Activated CD4-positive, CD25-positive, alpha-beta regulatory T cell treated with anti-CD3 and anti-CD28 coated beads, Interleukin-2, amount 50 U/mL, for 16 hours (primary cell): Measurements from ENCODE around the gene EDA.
"Not testable (repeated sequence)": the region's sequence is repeated elsewhere in the genome, so short reads cannot be mapped to it uniquely, and the experiment has no call there.

Experiments
- DNase-seq: peaks from one replicate; pipeline ENCODE4 v3.0.0-alpha.2; 2020; ENCODE audit warnings: low read depth, low spot score

The EDA gene

GRCh38 chrX:69951753-69952152 is 335.8 kb downstream of the EDA start:
- DNase-seq, result no peak

- no peak for DNase-seq
Observed at GRCh38 chrX:69959712-69960111, 343.8 kb downstream of the EDA start.

- no peak for DNase-seq
Observed at GRCh38 chrX:69961365-69962072, 345.6 kb downstream of the EDA start.

- no peak for DNase-seq
Observed at GRCh38 chrX:69968950-69969349, 353.0 kb downstream of the EDA start.

DNA sequence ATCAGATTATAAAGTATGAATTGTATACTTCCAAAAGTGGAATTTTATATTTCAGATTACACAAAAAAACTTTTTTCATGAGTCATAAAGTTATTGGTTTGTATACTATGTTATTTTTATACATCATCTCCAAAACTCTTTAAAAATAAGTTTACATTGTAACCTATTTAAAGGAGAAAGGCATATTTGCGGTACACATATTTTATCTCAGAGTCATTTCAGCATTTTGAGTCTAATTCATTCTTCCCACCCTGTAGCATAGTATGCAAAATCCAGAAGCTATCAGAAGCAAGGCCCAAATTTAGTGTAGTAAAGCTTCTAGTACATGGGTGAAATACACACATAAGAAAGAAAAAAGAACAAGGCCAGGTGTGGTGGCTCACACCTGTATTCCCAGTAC is 353.5 kb downstream of the EDA start:
- no peak for DNase-seq

DNA sequence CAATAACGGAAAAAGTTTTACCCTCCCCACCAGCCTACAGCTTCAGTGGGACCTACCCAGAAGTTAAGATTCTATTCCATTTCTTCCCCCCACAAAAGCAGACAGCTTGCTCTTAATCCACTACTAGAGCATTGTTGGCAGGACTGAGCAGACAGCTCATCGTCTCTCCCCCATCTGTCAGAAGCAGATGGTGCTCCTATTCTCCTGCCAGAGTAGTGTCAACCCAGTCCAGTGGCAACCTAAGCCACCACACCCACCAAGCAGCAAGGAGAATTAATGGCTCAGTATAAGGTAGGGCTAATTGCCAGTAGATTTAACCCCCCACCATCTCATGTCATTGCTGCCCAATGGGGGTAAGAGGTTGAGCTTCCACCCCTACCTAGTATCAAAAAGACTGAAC is 371.8 kb downstream of the EDA start:
- no peak for DNase-seq

- DNase-seq, result no peak
Observed at GRCh38 chrX:69988955-69989394, 373.1 kb downstream of the EDA start.

DNA sequence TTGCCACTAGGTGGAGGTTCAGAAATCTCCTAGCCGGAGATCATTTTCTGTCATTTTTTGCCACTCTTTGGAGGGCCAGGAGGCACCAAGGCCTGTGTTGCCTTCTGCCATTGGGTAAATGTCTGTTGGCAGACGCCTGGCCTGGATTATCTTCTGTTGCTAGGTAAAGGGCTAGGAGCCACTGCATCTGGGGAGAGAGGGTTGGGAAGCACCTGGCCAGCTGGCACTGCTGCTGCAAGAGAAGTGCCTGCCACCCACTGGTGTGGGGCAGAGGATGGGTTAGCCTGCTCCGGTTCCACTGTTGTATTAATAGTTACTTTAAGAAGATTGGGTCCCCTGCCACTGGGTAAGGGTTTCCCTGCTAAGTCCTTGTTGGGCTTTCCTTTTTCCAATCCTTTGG is 375.8 kb downstream of the EDA start:
- DNase-seq, result no peak

DNA sequence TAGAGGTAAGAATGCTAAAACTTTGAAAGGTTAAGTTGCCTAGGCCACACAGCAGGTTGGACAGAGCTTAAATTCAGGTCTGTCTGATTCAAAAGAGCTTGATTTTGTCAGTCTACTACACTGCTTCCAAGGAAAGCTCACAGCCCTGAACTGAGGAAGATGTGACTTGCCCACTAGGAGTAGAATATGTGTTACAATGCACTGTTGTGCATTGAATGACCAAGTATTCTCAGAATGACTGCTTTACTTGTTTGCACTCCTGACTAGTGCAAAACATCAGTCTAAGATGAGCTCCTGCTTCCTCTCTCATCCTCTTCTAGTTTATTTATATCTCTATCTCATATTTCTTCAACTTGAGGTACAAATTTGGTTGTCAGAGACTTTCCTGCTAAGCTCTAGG is 377.6 kb downstream of the EDA start:
- DNase-seq, result no peak

DNA sequence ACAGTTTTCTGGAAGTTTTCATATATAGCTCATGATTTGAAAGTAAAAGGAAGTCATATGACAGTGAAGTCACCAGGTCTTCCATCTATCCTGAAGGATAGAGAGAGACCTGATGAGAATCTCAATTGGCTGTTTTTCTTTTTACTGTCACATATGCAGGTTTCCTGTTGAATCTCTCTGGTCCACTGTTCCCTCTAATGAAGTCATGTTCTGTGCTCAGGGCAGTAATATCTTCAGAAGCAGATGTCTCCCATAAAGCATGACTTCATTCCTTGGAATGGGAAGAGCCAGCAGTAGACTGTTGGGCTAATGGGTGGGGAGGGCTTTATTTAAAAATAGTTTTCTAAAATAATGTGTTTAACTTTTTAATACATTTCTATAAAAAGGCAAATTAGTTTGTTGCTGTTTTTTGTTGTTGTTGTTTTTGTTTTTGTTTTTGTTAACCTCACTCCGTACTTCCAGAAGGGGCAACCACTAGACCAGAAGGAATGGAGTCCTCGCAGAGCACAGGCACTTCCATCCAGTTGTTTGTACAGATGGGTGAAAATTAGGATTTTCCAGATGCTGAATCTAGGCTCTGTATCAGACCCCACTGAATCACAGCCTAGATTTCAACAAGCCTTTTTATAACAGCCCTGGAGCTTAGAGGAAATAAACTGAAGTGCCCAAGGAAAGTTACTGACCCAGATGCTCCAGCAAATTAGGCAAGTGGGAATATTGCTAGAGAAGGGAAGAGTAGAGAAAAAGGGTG is 379.6 kb downstream of the EDA start:
- no peak for DNase-seq

- DNase-seq, result no peak
Observed at GRCh38 chrX:69996113-69996468, 380.2 kb downstream of the EDA start.

DNA sequence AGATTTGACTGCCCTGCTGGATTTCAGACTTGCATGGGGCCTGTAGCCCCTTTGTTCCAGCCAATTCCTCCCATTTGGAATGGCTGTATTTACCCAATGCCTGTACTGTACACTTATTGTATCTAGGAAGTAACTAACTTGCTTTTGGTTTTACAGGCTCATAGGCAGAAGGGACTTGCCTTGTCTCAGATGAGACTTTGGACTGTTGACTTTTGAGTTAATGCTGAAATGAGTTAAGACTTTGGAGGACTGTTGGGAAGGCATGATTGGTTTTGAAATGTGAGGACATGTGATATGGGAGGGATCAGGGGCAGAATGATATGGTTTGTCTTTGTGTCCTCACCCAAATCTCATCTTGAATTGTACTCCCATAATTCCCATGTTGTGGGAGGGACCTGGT is 382.4 kb downstream of the EDA start:
- DNase-seq, result not testable (repeated sequence)

GRCh38 chrX:70001269-70001668 is 385.4 kb downstream of the EDA start:
- DNase-seq, result no peak

GRCh38 chrX:70001708-70002341 is 385.9 kb downstream of the EDA start:
- no peak for DNase-seq

DNA sequence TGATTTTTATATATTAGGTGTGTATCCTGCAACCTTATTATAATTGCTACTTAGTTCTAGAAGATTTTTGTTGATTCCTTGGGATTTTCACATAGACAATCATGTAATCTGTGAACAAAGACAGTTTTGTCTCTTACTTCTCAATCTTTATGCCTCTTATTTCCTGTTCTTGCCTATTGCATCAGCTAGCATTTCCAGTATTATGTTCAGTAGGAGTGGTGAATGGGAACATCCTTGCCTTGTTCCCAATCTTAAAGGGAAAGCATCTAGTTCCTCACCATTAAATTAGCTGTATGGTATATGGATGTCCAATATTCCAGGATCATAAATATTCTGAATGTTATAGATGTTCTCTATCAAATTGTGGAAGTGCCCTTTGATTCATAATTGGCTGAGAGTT is 392.0 kb downstream of the EDA start:
- no peak for DNase-seq

DNA sequence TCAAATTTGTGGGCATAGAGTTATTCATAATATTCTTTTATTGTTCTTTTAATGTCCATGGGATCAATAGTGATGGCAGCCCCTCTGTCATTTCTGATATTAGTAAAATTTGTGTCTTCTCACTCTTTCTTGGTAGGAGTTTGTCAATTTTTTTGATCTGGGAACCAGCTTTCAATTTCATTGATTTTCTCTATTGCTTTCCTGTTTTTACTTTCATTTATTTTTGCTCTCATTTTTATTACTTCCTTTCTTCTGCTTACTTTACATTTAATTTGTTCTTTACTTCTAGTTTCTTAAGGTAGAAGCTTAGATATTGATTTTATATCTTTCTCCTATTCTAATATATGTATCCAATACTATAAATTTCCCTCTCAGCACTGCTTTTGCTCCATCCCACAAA is 393.1 kb downstream of the EDA start:
- no peak for DNase-seq

DNA sequence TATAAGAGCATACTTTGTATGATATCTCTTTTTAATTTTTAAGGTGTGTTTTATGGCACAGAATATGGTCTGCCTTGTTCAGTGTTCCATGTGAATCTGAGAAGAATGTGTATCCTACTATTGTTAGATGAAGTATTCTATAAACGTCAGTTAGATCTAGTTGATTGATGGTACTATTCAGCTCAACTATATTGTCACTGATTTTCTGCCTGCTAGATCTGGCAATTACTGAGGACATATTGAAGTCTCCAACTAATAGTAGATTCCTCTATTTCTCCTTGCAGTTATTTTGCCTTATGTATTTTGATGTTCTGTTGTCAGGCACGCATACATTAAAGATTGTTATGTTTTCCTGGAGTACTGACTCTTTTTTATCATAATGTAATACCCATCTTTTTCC is 394.1 kb downstream of the EDA start:
- DNase-seq, result no peak

- DNase-seq, result no peak
Observed at GRCh38 chrX:70012756-70013155, 396.8 kb downstream of the EDA start.

DNA sequence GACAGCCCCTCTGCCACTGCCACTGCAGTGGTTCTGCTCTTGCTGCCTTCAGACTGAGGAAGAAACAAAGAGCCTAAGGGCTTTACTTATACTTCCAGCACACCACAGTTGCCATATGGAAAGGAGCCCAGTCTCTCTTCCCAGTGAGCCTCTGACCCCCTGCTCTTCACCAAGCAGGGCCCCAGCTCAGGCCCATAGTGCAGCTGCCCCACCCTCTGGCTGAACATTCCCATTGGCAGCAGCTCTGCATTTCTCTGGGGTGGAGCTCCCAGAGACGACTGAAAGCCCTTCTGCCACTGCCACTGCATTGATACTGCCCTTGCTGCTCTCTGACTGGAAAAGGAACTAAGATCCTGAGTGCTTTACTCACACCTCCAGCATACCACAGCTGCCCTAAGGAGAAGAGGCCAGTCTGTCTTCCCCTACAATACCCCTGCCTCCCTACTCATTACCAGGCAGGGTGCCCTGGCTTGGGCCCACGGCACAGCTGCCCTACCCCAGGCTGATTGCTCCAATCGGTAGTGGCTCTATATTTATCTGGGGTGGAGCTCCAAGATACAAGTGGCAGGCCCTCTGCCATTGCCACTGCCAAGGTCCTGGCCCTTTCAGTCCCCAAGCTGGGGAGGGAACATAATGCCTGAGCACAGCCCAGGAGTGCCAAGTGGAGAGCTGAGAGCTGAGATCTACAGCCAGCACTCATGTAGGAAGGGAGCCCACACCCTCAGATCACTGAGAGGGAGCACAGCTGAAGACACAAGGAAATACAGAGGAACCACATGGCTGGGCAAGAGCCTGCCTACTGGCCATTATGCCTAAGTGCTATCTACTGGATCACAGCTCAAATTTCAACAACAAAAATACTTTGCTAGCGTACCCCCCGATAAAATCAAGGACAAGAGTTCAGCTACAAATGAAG is 397.8 kb downstream of the EDA start:
- DNase-seq, result no peak

DNA sequence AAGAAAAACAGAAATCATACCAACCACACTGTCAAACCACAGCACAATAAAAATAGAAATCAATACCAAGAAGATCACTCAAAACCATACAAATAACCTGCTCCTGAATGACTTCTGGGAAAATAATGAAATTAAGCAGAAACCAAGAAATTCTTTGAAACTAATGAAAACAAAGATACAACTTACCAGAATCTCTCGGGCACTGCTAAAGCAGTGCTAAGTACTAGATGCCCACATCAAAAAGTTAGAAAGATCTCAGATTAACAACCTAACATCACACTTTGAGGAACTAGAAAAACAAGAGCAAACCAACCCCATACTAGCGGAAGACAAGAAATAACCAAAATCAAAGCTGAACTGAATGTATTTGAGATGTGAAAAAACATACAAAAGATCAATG is 400.6 kb downstream of the EDA start:
- DNase-seq, result no peak

- DNase-seq, result no peak
Observed at GRCh38 chrX:70022616-70023015, 406.7 kb downstream of the EDA start.

- DNase-seq, result no peak
Observed at GRCh38 chrX:70025464-70025863, 409.6 kb downstream of the EDA start.
